Mucosa of rectum (tissue), 2 donors: ENCODE measurements around the gene UBXN4.
A peak's percentile ranks its signal among the peaks of the same experiment; 100 is the strongest.

Experiments
- H3K27ac ChIP-seq, 2 donors: one replicate each; pipeline ENCODE4 v1.7.0; 2013; ENCODE audit warnings: inconsistent platforms in 2 of 2, low read depth in 2 of 2, low read length in 2 of 2
- H3K27me3 ChIP-seq, 2 donors: one replicate each; pipeline ENCODE4 v1.7.0; 2013; ENCODE audit warnings: low read length in 2 of 2; ENCODE audit not compliant: control insufficient read depth in 2 of 2, insufficient read depth in 2 of 2
- H3K36me3 ChIP-seq, 2 donors: one replicate each; pipeline ENCODE4 v1.7.0; 2013; ENCODE audit warnings: low read length in 2 of 2; ENCODE audit not compliant: control insufficient read depth in 2 of 2, insufficient read depth in 2 of 2
- H3K4me1 ChIP-seq, 2 donors: one replicate each; pipeline ENCODE4 v1.7.0; 2013; ENCODE audit warnings: low read length in 2 of 2, mild to moderate bottlenecking in 1 of 2; ENCODE audit not compliant: control insufficient read depth in 2 of 2, insufficient read depth in 2 of 2
- H3K4me3 ChIP-seq, 2 donors: one replicate each; pipeline ENCODE4 v1.7.0; 2013; ENCODE audit warnings: low read length in 2 of 2
- H3K9ac ChIP-seq, 2 donors: one replicate each; pipeline ENCODE4 v1.7.0; 2013; ENCODE audit warnings: low read length in 2 of 2, low read depth in 1 of 2, mild to moderate bottlenecking in 1 of 2
- H3K9me3 ChIP-seq, 2 donors: one replicate each; pipeline ENCODE4 v1.7.0; 2013; ENCODE audit warnings: low read length in 2 of 2; ENCODE audit not compliant: control insufficient read depth in 2 of 2
- donor health status: healthy.
- donor health status: Normal muscosa, but diverticular disease.

The UBXN4 gene

DNA sequence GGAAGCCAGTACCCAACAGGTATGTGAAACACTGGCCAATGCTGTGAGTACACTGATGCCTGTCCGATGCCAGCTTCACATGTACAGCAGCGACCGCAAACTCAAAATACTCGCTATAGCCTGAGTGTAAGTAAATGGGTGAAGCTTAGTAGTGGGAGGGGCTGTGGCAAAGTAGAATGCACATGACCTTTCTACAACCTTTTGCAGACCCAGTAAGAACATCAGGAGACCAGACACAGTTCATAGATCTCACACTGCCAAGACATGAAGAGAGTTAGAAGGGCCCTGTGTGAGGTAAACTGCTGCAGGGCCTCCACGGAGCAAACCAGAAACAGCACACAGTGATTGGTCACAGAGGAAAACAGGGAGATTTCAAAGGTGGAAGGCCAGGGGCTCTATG lies 9.1 kb upstream of the UBXN4 start:
- no peak overlapping the region for H3K4me3 ChIP-seq
- no peaks in the 10 kb centered on the region for H3K36me3 ChIP-seq
- H3K9ac ChIP-seq: no peak overlapping the region
- H3K9me3 ChIP-seq: no peaks in the 10 kb centered on the region
- no peaks in the 10 kb centered on the region for H3K4me1 ChIP-seq
- no peaks in the 10 kb centered on the region for H3K27me3 ChIP-seq
- H3K27ac ChIP-seq: no peak overlapping the region

DNA sequence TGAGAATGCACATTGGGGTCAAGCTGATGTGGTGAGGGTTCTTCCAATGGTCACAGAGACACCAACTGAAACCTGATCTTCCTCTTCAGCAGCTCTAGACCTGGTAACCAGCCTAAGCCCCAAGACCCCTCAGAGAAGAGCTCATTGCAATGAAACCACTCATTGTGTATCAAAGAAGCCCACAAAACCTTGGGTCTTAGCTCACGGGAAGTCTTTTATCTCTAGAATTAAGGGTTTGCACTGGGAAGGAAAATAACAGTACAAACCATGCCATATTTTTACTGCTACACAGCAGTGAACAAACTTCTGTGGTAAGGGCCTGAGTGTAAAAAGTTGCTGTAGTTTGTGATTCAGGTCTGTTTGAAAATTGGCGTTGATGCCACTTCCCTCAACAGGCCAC lies 8.6 kb upstream of the UBXN4 start:
- H3K27me3 ChIP-seq: no peaks in the 10 kb centered on the region
- no peak overlapping the region for H3K27ac ChIP-seq
- H3K4me1 ChIP-seq: no peaks in the 10 kb centered on the region
- no peaks in the 10 kb centered on the region for H3K9me3 ChIP-seq
- H3K4me3 ChIP-seq: no peak overlapping the region
- H3K36me3 ChIP-seq: no peaks in the 10 kb centered on the region
- H3K9ac ChIP-seq: no peak overlapping the region

DNA sequence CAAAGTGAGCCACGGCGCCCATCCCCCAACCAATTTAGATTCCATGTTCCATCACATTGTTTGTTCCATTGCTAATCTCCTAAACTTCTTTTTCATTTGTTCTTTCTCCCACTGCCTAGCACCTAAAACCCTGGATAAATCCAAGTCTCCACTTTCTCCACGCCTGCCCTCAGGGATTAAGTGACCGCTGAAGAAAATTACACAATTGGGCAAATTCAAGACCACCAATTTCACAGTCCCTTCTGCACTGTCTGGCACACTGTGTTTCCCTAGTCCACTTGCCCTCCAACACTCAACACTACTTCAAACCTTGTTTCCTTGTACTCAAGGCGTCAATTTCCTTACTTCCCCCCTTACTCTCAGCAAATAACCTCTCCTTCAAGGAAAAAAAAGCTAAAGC lies 5.1 kb upstream of the UBXN4 start:
- Histone ChIP-seq H3K27me3 (no peaks in the 10 kb centered on the region), H3K4me3 (no peak overlapping the region), H3K9ac (no peak overlapping the region), H3K4me1 (no peaks in the 10 kb centered on the region), H3K9me3 (no peaks in the 10 kb centered on the region), H3K27ac (no peak overlapping the region), H3K36me3 (no peaks in the 10 kb centered on the region)

DNA sequence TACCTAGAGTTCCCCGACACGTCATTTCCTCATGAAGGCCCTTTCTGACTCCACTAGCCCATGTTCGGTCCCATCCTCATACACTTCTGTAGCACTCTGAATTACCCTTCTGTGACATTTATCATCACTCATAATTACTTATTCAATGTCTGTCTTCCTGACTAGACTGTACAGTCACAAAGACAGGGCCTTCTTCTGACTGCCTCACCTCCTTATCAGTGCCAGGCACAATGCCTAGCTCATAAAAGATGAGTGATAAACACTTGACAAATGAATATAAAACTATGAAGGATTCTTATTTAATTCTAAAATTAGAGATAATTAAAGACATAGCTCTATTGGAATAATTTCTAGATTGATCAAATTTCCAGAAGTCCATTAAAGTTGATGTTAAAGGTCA lies 1.4 kb upstream of the UBXN4 start:
- Histone ChIP-seq H3K36me3 (peaks cover 0 to 3% of the 10 kb centered on the region in 2 donors), H3K4me1 (peaks cover 0 to 10% of the 10 kb centered on the region in 2 donors), H3K9ac (no peak overlapping the region), H3K9me3 (no peaks in the 10 kb centered on the region), H3K27me3 (no peaks in the 10 kb centered on the region), H3K4me3 (no peak overlapping the region), H3K27ac (no peak overlapping the region)

DNA sequence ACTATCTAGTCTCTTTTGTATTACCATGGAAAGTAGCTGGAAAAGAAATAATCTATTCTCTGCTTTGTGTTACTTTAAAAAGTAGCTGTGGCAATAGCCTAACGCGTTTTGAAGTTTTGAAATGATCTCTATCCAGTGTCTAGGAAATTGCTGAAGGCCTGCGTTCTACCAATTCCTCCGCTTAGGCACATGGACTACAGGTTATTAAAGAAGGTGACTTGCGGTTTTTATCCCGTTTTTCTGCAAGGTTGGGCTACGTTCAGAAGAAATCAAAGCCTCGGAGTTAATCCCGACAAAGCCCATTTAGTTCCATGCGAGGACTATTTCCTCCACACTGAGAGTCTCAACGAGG lies 636 bp upstream of the UBXN4 start:
- no peaks in the 10 kb centered on the region for H3K9me3 ChIP-seq
- peak overlapping the region in 1 of 2 donors; percentile 76 for H3K4me3 ChIP-seq
- peaks cover 0 to 3% of the 10 kb centered on the region in 2 donors for H3K36me3 ChIP-seq
- H3K27ac ChIP-seq: peak overlapping the region in 1 of 2 donors; percentile 98
- no peak overlapping the region for H3K9ac ChIP-seq
- H3K4me1 ChIP-seq: peaks cover 0 to 10% of the 10 kb centered on the region in 2 donors
- no peaks in the 10 kb centered on the region for H3K27me3 ChIP-seq

DNA sequence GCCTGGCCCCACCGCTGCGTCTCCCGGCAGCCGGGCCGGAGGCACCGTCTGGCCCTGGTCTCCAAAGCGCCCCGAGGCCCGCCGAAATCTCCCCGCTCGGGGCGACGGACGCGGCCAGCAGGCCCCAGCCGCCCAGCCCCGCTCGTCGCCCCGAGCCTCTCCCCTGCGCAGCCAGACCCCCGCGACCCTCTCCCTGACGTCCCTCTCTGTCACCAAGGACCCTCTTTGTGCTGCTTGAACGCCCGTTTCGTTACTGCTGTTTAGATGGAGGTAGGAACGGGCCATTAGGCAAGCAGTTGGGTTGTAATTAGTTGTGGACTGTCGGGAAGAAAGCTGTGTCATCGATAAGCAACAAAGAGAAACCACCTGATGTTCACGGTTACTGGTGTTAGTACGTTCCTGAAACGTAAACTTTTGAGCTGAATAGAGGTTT lies 686 bp downstream of the UBXN4 start:
- H3K36me3 ChIP-seq: peaks cover under 1 to 6% of the 10 kb centered on the region in 2 donors
- H3K9me3 ChIP-seq: no peaks in the 10 kb centered on the region
- no peaks in the 10 kb centered on the region for H3K27me3 ChIP-seq
- peak overlapping the region; percentile 76 to 97 for H3K4me3 ChIP-seq
- H3K9ac ChIP-seq: peak overlapping the region; percentile 89 to 100
- H3K27ac ChIP-seq: peak overlapping the region; percentile 98 to 99
- peaks cover 0 to 10% of the 10 kb centered on the region in 2 donors for H3K4me1 ChIP-seq

DNA sequence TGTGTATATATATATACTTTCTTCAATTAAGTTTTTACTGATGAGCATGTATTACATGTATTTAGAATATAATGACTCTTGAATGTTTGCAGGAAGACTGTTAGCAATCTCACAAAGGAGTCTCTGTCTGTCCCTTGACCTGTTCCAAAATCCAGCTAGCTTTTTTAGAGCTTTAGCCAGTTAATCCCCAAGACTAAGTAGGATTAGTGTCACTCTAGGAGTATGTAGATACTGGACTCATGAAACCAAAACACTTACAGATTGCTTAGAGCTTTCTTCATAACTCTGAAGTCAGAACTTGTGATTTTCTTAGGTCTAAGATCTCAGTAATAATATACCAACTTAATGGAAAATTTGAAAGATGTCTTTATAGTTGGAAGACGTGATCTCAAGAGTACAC lies 2.2 kb downstream of the UBXN4 start:
- H3K27me3 ChIP-seq: no peaks in the 10 kb centered on the region
- no peak overlapping the region for H3K27ac ChIP-seq
- peak overlapping the region in 1 of 2 donors; percentile 76 for H3K4me3 ChIP-seq
- H3K4me1 ChIP-seq: peaks cover 0 to 10% of the 10 kb centered on the region in 2 donors
- H3K36me3 ChIP-seq: peaks cover 7 to 9% of the 10 kb centered on the region in 2 donors
- peak overlapping the region in 1 of 2 donors; percentile 20 for H3K9ac ChIP-seq
- H3K9me3 ChIP-seq: no peaks in the 10 kb centered on the region

DNA sequence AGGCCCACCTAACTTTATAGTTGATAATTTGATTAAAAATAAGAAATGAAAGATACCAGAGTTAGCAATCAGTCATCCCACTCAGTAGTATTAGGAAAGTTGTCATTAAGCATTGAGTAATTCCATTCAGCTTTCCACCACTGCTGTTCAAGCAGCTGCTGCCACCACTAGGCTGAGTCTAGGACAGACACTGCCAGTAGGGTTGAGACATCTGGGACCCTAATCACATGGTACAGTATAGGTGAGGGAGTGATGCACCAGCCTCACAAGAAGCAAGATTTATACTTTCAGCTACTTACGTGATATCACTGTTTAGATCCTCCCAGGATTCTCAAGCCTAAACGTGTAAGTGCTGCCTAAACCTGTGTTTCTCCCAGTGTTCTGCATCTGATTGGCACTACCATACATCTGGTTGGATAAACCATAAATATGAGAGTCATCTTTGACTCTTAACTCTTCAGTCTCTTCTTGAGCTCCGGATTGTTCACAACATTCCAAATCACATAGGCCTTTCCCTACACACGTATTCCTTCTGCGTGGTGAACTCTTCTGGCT lies 3.2 kb downstream of the UBXN4 start:
- Histone ChIP-seq H3K27me3 (no peaks in the 10 kb centered on the region), H3K9me3 (no peaks in the 10 kb centered on the region), H3K9ac (no peak overlapping the region), H3K4me3 (no peak overlapping the region), H3K4me1 (peaks cover 0 to 10% of the 10 kb centered on the region in 2 donors), H3K27ac (no peak overlapping the region), H3K36me3 (peaks cover 14 to 17% of the 10 kb centered on the region in 2 donors)

DNA sequence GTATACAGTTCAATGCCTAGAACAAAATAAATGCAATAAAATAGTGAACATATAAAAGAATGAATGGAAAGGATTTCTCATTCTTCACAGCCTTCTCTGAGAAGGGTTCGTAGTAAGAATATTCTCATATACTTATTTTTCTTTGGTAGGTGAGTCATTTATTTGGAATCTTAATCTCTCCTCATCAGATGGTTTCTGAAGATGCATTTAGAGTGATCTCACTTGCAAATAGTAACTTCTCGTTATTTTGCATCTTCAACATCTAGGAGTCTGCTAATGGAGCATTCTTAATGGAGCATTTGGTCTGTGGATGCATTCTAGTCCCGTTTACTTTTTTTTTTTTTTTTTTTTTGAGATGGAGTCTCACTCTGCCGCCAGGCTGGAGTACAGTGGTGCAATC lies 3.9 kb downstream of the UBXN4 start:
- peaks cover 0 to 10% of the 10 kb centered on the region in 2 donors for H3K4me1 ChIP-seq

DNA sequence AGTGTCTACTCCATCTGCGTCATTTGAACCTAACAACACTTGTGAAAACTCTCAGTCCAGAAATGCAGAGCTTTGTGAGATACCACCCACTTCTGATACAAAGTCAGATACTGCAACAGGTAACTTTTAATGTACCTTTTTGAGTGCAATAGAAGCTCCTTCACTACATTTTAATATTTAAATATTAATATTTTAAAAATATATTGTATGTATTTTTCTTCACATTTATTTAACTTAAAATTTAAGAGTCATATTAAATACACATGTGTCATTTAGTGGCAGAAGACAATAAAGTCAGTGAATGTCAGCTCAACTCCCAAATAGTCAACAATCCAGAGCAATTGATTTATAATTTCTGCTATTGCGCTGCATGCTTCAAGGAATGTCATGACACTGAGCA lies 13.9 kb downstream of the UBXN4 start:
- Histone ChIP-seq H3K4me1 (no peaks in the 10 kb centered on the region), H3K9me3 (peaks cover 4 to 7% of the 10 kb centered on the region in 2 donors), H3K4me3 (no peak overlapping the region), H3K27ac (no peak overlapping the region), H3K27me3 (no peaks in the 10 kb centered on the region), H3K9ac (no peak overlapping the region), H3K36me3 (peaks cover 52 to 59% of the 10 kb centered on the region in 2 donors)

More for the DNA sequence above, 3.9 kb downstream of the UBXN4 start:
- Histone ChIP-seq H3K4me3 (no peak overlapping the region), H3K27me3 (no peaks in the 10 kb centered on the region), H3K36me3 (peaks cover 17 to 20% of the 10 kb centered on the region in 2 donors), H3K9me3 (no peaks in the 10 kb centered on the region), H3K9ac (no peak overlapping the region), H3K27ac (no peak overlapping the region)
